Prostate gland (tissue), 2 donors: ENCODE results near the gene FNDC3B. TPM values are rescaled to one million over a fixed set of nuclear protein-coding genes. Genes with fewer than 3 reads are reported as not detected.

ENCODE experiments used
- DNase-seq: peaks from one replicate; pipeline ENCODE4 v3.0.0-alpha.2; 2019; ENCODE audit warnings: low spot score
- H3K27ac ChIP-seq, 2 donors: fragments of 200-600 bp; sonication (generic); 2 replicates each; pipeline ENCODE4 v1.5.1; 2017 to 2019
- H3K27me3 ChIP-seq: fragments of 200-600 bp; sonication (generic); replicated peaks from 2 replicates; pipeline ENCODE4 v1.5.1; 2019; ENCODE audit not compliant: insufficient read depth
- H3K36me3 ChIP-seq, 2 donors: fragments of 200-600 bp; sonication (generic); 1 replicate in 1 of 2; 2 replicates in 1 of 2; pipeline versions ENCODE4 v1.5.1 to v1.8.1; 2017 to 2019
- H3K4me1 ChIP-seq: fragments of 200-600 bp; sonication (generic); replicated peaks from 2 replicates; pipeline ENCODE4 v1.5.1; 2019
- H3K4me3 ChIP-seq, 2 donors: fragments of 200-600 bp; sonication (generic); 2 replicates each; pipeline ENCODE4 v1.5.1; 2017 to 2019
- H3K9me3 ChIP-seq: fragments of 200-600 bp; sonication (generic); 2 replicates; pipeline ENCODE4 v1.5.1; 2017
- CTCF ChIP-seq, 4 experiments: fragments of 200-600 bp in 2 of 4; fragments of 450-650 bp in 2 of 4; sonication (generic) in 2 of 4; IDR thresholded peaks; 1 replicate in 3 of 4; 2 replicates in 1 of 4; pipeline ENCODE4 v1.5.1; 2016 to 2019; ENCODE audit warnings: antibody characterized with exemption in 4 of 4, mild to moderate bottlenecking in 2 of 4, moderate library complexity in 2 of 4
- POLR2A ChIP-seq: fragments of 450-650 bp; IDR thresholded peaks from one replicate; pipeline ENCODE4 v1.6.1; 2016; ENCODE audit warnings: antibody characterized with exemption, mild to moderate bottlenecking
- POLR2AphosphoS5 ChIP-seq: sonication (generic); formaldehyde crosslinking; IDR thresholded peaks from one replicate; pipeline ENCODE4 v1.6.1; 2017; ENCODE audit warnings: antibody characterized with exemption
- WGBS: methylation state at CpG from one replicate; pipeline ENCODE4 v1.1.5; 2018; 5-methylcytosine and 5-hydroxymethylcytosine counted together
- intact Hi-C: fragments of 100-400 bp; cut with DNase I; formaldehyde crosslinking; loops from one replicate; pipeline ENCODE4 v1.14.2; 2022
- total RNA-seq, 2 donors: library from RNA; depleted of rRNA; stranded (reverse); fragments of >200 nt; gene quantifications; one replicate each; pipeline ENCODE4 v1.1.0, GENCODE V29; 2016

FNDC3B gene
- total RNA-seq, 2 donors from 2014 or later = 35.9 to 62.4 TPM

GRCh38 chr3:172279191-172279640, 239.8 kb downstream of the FNDC3B start:
- Histone ChIP-seq H3K4me3 (no peak overlapping the region), H3K27ac (no peak overlapping the region), H3K27me3 (no peaks in the 10 kb centered on the region), H3K36me3 (no peaks in the 10 kb centered on the region), H3K9me3 (no peaks in the 10 kb centered on the region), H3K4me1 (no peaks in the 10 kb centered on the region)
- no peak for DNase-seq
- no peak for TF ChIP-seq POLR2AphosphoS5
- intact Hi-C loops = no loop called here
- 36% methylated on average over 5 of the region's 5 CpGs for WGBS

- 93% methylated on average over 8 of the region's 8 CpGs for WGBS
- TF ChIP-seq POLR2AphosphoS5 (no peak), CTCF (IDR thresholded peaks at IDR 0.05) (no peak), POLR2A (no peak)
- no peaks in the 10 kb centered on the region for H3K4me1 ChIP-seq
Observed at GRCh38 chr3:172279974-172280373, 240.6 kb downstream of the FNDC3B start.

GRCh38 chr3:172280406-172281051, 241.2 kb downstream of the FNDC3B start:
- Histone ChIP-seq H3K4me3 (no peak overlapping the region), H3K9me3 (no peaks in the 10 kb centered on the region), H3K4me1 (no peaks in the 10 kb centered on the region), H3K27me3 (no peaks in the 10 kb centered on the region), H3K36me3 (no peaks in the 10 kb centered on the region), H3K27ac (no peak overlapping the region)
- DNase-seq = no peak
- 92% methylated on average over 1 of the region's 1 CpG for WGBS
- TF ChIP-seq POLR2A (no peak), POLR2AphosphoS5 (no peak), CTCF (IDR thresholded peaks at IDR 0.05) (no peak)
- intact Hi-C loops = no loop called here

More at GRCh38 chr3:172279974-172280373, 240.6 kb downstream of the FNDC3B start:
- intact Hi-C loops = no loop called here
- Histone ChIP-seq H3K27me3 (no peaks in the 10 kb centered on the region), H3K27ac (no peak overlapping the region), H3K9me3 (no peaks in the 10 kb centered on the region), H3K36me3 (no peaks in the 10 kb centered on the region), H3K4me3 (no peak overlapping the region)
- no peak for DNase-seq

GRCh38 chr3:172281884-172282283, 242.5 kb downstream of the FNDC3B start:
- intact Hi-C loops = no loop called here
- Histone ChIP-seq H3K4me3 (no peak overlapping the region), H3K27ac (no peak overlapping the region), H3K4me1 (no peaks in the 10 kb centered on the region), H3K36me3 (no peaks in the 10 kb centered on the region), H3K9me3 (no peaks in the 10 kb centered on the region), H3K27me3 (no peaks in the 10 kb centered on the region)
- WGBS = 82% methylated on average over 7 of the region's 7 CpGs
- TF ChIP-seq POLR2AphosphoS5 = no peak
- no peak for TF ChIP-seq CTCF (IDR thresholded peaks at IDR 0.05)
- no peak for TF ChIP-seq POLR2A
- DNase-seq = no peak

- TF ChIP-seq CTCF (IDR thresholded peaks at IDR 0.05) (no peak), POLR2AphosphoS5 (no peak), POLR2A (no peak)
Observed at GRCh38 chr3:172282850-172283249, 243.5 kb downstream of the FNDC3B start.

More at GRCh38 chr3:172282850-172283249, 243.5 kb downstream of the FNDC3B start:
- Histone ChIP-seq H3K4me1 (no peaks in the 10 kb centered on the region), H3K27me3 (no peaks in the 10 kb centered on the region), H3K27ac (no peak overlapping the region), H3K9me3 (no peaks in the 10 kb centered on the region), H3K36me3 (no peaks in the 10 kb centered on the region), H3K4me3 (no peak overlapping the region)
- intact Hi-C loops = no loop called here
- no peak for DNase-seq
- WGBS = 60% methylated on average over 3 of the region's 3 CpGs
